HL-60/S4 treated with retinoic acid at 250 ng/mL for 4 days and 3 days (cell line): Measurements from ENCODE around the gene DNAJC19.
"Not testable (repeated sequence)": the region's sequence is repeated elsewhere in the genome, so short reads cannot be mapped to it uniquely, and the experiment has no call there.

Experiments
- in situ Hi-C: fragments of 300-500 bp; cut with MboI; formaldehyde crosslinking; loops from 2 replicates; pipeline ENCODE4 v1.7.0; 2022; ENCODE audit warnings: low sequenced_read_pairs

Gene DNAJC19

DNA sequence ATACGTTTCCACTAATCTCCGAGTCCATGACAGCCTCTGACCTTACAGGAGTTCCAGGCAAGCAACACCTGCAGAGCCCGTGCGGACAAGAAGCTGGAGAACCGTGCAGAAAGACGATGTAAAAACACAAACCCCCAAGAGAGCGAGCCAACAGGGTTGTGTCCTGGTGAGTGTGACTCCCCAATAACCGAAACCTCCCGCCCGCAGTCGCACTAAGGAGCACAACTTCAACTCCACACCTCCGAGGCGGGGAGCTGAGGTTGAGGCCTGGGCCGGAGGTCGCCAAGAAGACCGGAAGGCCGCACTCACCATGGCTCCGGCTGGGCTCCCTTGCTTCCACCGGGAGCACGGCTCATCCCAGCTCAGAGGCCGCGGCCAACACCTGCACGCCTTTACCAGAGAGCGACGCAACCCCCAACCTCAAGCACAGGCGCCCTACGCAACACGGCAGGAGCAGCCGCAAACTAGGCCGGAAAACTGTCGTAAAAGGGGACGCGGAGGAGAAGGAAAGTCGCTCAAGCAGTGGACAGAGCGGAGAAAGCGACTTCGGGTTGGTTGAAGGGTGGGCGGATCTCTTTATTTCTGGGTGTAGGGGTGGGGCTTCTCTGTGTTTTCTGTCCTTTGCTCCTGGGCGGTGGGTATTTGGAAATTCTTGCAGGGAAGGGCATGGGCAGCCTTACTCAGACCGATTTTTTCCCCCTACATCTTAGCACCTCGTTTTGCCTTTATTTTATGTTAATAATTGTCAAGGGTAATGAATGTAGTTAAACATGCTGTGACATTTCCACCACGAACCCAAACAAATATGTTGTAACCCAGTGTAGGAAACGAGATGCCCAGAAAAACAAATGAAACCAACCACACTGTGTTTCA is at the start of gene DNAJC19:
TSS of gene DNAJC19 (minus strand) at position 446 of the 873 bp plus-strand sequence. CDS start at position 312, 134 bp downstream.
- in situ Hi-C loops = no loop called here

DNA sequence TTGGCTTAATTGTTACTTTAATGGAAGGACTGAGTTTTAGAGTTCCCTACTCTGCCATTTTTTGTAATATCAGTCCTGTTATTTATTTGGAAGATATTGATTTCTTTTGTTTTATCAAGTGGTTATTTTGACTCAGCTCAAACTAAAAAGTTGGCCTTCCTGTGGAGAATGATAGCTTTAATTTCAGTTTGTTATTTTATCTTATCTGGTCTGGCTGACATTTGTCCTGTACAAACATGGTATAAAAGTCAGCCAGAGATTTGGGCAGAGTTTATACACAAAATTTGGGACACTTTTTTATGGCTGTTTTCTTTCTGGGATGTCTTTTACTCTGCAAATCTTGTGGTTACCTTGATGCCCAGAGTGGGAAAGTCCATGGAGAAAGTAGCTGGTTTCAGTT is 41.4 kb upstream of the DNAJC19 start:
- in situ Hi-C loops = no loop called here

DNA sequence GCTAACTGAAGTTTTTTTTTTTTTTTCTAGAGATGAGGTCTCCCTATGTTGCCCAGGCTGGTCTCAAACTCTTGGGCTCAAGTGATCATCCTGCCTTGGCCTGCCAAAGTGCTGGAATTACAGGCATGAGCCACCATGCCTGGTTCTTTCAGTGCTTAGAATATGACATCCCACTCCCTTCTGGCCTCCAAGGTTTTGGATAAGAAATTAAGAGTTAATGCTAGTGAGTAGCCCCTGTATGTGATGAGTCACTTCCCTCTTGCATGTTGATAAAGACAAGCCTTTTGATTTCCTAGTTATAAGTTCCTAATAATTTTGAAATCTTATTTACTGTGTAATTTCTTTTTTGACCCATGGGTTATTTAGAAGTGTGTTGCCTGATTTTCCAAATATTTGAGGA is 35.7 kb upstream of the DNAJC19 start:
- in situ Hi-C loops = no loop called here

DNA sequence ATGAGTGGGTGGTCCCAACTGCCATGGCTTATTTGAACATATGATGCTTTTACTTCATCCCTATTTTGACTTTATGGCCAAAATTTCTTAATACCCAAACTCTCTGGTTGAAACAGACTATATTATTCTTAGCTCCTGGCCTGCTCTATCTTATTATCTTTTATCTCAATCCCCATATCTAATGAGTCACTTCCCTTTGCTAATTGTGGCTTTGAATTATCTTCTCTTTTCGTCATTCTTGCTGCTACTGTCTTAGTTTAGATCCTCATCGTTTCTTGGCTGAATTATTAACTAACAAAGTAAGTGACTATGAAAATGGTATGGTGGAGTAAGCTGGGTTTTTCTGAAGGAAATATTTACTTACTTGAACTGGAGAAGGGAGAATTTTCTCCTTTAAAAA is 28.2 kb upstream of the DNAJC19 start:
- in situ Hi-C loops = no loop called here

DNA sequence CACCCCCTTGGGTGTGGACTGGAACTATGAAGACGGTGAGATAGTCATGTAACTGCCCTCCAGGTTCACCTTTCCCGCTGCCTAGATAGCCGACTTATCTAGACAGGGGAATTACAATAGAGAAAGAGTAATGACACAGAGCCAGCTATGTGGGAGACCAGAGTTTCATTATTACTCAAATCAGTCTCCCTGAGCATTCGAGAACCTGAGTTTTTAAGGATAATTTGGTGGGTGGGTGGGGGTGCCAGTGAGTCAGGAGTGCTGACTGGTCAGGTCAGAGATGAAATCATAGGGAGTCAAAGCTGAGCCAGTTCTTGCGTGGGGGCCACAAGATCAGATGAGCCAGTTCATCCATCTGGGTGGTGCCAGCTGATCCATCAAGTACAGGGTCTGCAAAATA is 19.7 kb upstream of the DNAJC19 start:
- in situ Hi-C loops = no loop called here

DNA sequence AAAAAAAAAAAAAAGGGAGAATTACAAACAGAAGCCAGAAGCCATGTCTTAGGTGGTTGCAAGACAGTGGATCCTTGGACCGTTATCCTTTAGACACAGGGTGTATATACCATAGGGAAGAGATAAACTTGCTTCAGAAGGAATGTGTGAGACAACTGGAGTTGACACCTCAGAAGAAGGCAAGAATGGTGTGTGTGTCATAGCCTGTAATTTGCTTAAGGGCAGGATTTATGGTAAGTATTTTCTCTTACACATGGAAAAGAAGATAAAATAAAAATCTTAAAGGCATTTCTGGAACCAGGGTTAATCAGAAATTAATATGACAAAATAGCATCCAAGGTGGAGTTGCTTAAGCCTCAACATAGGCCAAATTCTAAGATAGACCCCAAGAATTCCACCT is 19.3 kb upstream of the DNAJC19 start:
- in situ Hi-C loops = no loop called here

DNA sequence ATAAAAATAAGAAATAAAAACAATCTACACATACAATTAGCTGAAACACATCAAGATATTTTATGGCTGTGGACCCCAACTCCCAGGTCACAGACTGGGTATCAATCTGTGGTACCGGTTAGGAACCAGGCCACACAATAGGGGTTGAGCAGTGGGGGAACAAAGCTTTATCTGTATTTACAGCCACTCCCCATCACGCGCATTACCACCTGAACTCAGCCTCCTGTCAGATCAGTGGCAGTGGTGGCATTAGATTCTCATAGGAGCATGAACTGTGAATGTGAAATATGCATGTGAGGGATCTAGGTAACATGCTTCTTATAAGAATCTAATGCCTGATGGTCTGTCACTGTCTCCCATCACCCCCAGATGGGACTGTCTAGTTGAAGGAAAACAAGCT is 17.7 kb upstream of the DNAJC19 start:
- in situ Hi-C loops = no loop called here

DNA sequence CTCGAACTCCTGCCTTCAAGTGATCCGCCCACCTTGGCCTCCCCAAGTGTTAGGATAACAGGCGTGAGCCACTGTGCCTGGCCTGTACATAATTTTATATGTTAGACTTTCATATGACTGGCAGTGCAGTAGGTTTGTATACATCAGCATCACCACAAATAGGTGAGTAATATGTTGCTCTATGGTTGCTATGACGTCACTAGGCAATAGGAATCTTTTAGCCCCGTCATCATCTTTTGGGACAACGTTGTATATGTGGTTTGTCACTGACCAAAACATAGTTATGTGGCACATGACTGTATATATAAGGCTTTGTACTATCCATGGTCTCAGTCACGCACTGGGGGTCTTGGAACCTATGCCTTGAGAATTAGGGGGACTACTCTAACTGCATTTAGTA is 17.0 kb upstream of the DNAJC19 start:
- in situ Hi-C loops = no loop called here

DNA sequence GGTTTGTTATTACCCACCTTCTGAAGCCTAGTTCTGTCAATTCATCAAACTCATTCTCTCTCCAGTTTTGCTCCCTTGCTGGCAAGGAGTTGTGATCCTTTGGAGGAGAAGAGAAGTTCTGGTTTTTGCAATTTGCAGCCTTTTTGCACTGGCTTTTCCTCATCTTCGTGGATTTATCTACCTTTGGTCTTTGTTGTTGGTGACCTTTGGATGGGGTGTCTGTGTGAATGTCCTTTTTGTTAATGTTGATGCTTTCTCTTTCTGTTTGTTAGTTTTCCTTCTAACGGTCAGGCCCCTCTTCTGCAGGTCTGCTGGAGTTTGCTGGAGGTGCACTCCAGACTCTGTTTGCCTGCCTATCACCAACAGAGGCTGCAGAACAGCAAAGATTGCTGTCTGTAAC is 13.9 kb upstream of the DNAJC19 start:
- in situ Hi-C loops = not testable (repeated sequence)

DNA sequence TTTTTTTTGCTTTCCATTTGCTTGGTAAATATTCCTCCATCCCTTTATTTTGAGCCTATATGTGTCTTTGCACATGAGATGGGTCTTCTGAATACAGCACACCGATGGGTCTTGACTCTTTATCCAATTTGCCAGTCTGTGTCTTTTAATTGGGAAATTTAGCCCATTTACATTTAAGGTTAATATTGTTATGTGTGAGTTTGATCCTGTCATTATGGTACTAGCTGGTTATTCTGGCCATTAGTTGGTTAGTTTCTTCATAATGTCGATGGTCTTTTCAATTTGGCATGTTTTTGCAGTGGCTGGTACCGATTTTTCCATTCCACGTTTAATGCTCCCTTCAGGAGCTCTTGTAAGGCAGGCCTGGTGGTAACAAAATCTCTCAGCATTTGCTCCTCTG is 12.8 kb upstream of the DNAJC19 start:
- in situ Hi-C loops = not testable (repeated sequence)

DNA sequence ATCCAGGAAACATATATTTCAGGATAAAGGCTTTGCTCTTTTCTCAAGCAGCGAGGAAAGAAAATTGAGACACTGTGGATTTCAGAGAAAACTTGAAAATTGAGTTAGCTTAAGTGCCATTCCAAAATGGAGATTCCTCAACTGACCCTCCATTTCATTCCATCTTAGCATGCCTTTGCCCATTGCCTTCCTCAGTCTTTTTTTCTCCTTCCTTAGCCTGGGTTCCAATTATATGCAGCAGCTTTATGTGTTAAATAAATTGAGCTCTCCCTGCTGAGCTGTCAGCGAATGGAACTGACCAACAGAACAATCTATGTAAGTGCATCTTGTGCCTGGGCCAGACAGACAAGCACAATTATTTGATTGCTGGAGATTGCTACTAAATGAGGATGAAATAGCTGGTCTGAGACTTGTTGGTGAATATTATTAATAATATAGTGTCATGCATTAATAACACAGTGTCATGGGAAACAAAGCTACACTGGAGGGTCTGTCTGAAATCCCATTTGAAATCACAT is 6.9 kb upstream of the DNAJC19 start:
- in situ Hi-C loops = no loop called here

DNA sequence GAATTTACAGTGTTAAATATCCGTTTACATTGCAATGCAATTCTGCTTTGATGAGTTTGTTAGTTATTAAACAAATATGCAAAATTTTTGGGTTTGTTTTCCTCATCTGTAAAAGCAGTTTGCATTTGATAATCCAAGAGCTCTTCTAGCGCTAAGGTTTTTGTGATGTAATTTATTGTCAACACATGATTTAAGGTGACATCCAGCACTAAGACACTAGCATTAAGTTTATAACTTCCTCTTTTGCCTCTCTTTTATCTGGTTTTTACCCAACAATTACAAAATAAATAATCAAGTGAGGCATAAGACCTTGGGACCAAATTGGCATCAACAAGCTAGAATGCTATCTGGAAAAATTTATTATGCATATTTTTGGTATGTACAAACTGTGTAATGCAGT is 969 bp upstream of the DNAJC19 start:
- in situ Hi-C loops = no loop called here

DNA sequence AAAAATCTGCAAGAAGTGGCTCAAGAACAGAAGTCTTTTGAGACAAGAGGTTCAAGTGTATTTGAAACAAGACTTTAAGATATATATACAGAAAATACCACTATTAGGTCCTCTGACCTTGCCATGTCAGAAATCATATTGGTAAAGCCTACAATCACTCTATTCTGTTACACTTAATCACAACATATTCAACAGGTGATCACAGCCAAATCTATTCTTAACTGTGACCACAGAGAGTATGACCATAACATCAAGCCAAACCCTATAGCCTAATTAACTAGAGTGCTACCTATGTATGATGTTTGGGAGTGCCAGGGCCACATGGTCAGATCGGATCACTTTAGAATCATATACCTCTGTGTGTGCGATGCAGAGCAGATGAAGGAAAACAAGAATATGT is 2.2 kb downstream of the DNAJC19 start:
- in situ Hi-C loops = no loop called here

DNA sequence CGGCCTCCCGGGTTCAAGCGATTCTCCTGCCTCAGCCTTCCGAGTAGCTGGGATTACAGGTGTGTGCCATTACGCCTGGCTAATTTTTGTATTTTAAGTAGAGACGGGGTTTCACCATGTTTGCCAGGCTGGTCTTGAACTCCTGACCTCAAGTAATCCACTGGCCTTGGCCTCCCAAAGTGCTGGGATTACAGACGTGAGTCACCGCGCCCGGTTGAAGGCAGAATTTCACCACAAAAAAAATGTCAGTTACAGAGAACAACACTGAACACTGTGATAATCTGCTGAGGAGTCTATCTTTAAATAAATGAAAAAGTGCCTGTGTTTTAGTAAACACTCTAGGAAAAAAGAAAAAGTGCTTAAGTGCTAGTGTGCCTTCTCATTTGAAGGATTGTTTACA is 3.2 kb downstream of the DNAJC19 start:
- in situ Hi-C loops = not testable (repeated sequence)

DNA sequence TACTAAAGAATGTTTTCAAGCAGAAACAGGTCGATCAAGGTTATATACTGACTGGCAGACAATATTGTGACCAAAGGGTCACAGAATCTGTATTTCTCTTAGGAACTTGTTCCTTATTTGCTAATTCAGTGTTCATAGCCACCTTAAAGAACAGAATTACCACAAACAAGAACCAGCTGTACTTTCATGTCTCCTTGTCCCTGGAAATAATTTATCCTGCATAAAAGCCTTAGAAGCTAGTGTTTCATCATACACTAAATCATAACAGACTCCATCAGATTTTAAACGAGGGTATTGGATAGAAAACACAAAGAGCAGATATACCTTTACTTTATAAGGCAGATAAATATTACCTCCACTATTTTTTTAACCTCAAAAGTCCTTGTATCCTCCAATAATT is 6.4 kb downstream of the DNAJC19 start:
- in situ Hi-C loops = no loop called here

DNA sequence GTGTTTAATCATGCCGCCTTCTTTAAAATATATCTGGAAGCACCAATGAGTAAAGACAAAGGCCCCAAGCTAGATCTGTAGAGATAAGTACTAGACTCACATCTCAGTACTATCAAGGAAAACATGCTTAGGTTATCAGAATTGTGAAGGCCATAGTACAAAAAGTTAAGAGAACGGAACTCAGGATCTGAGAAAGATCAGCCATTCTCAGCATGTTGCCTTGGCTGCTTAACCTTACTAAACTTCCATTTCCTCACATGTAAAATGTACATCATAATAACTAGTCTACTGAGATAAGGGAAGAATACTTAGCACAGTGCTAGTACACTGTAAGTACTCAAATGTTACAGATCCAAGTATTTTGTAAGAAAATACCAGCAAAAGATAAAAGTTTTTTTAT is 7.6 kb downstream of the DNAJC19 start:
- in situ Hi-C loops = no loop called here

DNA sequence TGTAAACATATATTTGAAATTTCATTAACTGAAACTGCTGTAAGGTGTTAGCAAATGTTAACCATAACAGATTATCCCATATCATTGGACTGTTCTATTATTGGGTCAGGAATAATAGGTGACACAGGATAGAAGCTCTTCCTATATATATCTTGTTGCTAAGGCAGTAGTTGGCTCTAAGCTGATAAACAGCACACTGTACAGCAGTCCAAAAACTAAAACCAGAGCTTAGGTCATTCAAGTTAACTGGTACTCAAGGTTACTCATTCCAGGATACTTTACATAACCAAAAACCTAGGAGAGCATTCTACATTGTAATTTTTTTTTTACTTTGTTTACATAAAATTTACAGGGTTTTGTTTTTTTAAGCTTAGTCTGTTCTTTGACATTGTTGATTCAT is 8.9 kb downstream of the DNAJC19 start:
- in situ Hi-C loops = no loop called here

DNA sequence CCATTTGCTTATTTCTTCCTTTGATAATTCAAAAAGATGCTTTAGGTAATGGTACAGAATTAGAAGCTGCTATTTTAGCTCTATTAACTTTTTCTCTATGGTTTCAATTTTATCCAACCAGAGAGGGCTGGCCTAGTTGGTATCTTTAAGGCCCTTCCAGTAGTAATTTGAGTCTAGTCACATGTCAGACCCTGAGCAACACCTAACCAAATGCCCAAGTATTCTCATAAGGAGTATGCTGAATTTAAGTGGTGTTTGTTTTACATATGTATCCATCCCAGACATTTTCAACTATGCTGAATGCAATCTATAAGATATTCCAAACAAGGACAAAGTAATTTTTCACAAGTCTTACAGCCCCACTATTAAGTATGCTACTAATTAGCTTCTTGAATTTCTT is 9.6 kb downstream of the DNAJC19 start:
- in situ Hi-C loops = no loop called here

DNA sequence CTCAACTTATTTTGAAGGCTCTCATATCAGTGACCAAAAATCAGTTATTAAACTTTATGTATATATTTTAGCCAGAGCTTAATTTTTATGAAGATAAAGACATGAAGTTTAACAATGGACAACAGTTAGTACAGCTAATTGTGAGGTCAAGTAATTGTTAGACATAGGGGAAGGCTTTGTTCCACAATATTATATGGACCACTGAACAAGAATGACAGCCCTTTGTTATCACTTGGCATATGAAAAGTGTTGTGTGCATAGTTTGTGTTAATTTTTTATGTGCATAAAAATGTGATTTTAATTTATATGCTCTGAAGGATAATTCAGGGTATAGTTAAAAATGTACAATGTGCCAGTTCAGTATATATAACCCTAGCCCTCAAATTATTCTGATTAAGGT is 12.0 kb downstream of the DNAJC19 start:
- in situ Hi-C loops = no loop called here

DNA sequence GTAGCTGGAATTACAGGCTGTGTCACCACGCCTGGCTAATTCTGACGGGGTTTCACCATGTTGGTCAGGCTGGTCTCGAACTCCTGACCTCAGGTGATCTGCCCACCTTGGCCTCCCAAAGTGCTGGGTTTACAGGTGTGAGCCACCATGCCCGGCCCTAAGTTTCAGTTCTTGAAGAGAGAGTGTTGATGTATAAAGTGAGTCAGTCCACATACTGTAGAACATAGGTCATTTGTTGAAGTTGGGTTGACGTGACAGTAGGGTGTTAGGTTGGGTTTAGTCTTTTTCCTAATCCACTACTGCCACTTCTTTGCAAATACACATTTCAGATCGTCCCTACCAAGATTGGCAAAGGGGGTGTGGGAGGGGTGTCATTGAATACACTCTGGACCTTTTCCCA is 15.2 kb downstream of the DNAJC19 start:
- in situ Hi-C loops = no loop called here

DNA sequence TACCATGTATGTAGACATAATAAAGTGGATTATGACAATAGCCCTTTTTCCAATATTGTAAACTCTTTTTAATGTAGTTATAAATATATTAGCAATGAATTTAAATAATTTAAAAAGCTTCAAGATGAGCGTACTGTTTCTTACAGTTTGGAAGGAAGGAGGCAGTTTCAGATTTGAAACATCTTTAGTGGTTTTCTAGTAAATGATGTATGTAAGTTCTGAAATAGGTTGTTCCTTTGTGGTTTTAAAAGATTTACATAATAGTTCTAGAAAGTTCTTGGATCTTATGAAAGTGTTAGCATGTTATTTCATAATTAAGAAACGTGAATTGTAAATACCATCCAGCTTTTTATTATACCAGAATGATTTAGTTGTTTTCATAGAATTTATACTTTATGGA is 16.0 kb downstream of the DNAJC19 start:
- in situ Hi-C loops = no loop called here

DNA sequence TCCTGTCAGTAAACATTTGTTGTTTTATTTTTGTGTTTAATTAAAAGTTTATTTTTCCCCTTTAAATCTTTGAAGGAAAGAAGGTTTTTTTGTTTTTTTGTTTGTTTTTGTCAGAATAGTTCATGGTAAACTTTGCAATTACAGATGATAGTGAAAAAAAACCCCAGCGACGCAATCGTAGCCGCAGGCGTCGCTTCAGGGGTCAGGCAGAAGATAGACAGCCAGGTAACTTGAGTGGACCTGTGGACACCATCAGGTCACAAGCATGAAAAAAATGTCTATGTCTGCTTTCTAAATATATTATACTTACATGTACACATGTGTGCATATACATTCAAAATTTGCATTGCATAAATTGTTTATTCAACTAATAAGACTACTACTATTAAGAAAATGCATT is 18.6 kb downstream of the DNAJC19 start:
- in situ Hi-C loops = no loop called here

DNA sequence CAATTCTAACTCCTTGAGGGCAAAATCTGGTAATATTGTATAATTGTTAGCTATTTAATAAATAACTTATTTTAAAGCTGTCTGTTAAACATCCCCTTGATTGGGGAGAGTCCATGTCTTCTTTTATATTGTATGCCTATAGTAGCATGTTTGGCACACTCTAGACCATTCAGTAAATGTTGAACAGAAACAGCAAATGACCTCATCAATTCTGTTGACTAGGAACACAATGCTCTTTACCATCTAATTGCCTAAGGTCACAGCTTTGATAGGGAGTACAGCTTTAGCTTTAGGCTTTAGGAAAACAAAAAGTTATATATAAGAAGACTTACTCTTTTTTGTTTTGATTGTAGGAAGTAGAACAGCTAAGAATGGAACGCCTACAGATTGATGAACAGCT is 27.0 kb downstream of the DNAJC19 start:
- in situ Hi-C loops = no loop called here
